Activated T-helper 2 cell treated with anti-CD3 and anti-CD28 coated beads, Interferon-gamma antibody, Interleukin-2, Interleukin-4, amounts not matched to agents 10 μg/mL and 5 μg/mL and 100 μg/mL, durations not matched to agents 14 hours and 24 hours and 36 hours (primary cell): ENCODE results near the gene NHLRC2. TPM values are rescaled to one million over a fixed set of nuclear protein-coding genes. Genes with fewer than 3 reads are reported as not detected.

Experiments
- DNase-seq: peaks from one replicate; pipeline ENCODE4 v3.0.0; 2021; ENCODE audit warnings: low spot score
- H3K27ac Mint-ChIP-seq: one replicate; pipeline ENCODE4 v1.8.0; 2021; ENCODE audit warnings: mixed read lengths
- H3K27me3 Mint-ChIP-seq: one replicate; pipeline ENCODE4 v1.8.0; 2021; ENCODE audit warnings: low read depth, mixed read lengths
- H3K36me3 Mint-ChIP-seq: one replicate; pipeline ENCODE4 v1.8.0; 2021; ENCODE audit warnings: low read depth, mixed read lengths
- H3K4me1 Mint-ChIP-seq: one replicate; pipeline ENCODE4 v1.8.0; 2021; ENCODE audit warnings: low read depth, mixed read lengths
- H3K4me3 Mint-ChIP-seq: one replicate; pipeline ENCODE4 v1.8.0; 2021; ENCODE audit warnings: low read depth, mild to moderate bottlenecking, moderate library complexity, mixed read lengths
- H3K9me3 Mint-ChIP-seq: one replicate; pipeline ENCODE4 v1.8.0; 2021; ENCODE audit warnings: mixed read lengths
- intact Hi-C: fragments of 100-400 bp; cut with micrococcal nuclease; formaldehyde crosslinking; loops from one replicate; pipeline ENCODE4 v1.15.1; 2023
- total RNA-seq: library from RNA; stranded (reverse); gene quantifications from 2 replicates; pipeline ENCODE4 v1.2.3, GENCODE V29; 2022

The NHLRC2 gene
- total RNA-seq, 1 donor from 2014 or later: 26.0 TPM

- no peaks in the 10 kb centered on the region for H3K27me3 Mint-ChIP-seq
- no peak overlapping the region for H3K27ac Mint-ChIP-seq
- no peak for DNase-seq
- H3K4me1 Mint-ChIP-seq: peaks cover 5% of the 10 kb centered on the region
- intact Hi-C loops: no loop called here
- no peaks in the 10 kb centered on the region for H3K9me3 Mint-ChIP-seq
- H3K4me3 Mint-ChIP-seq: no peak overlapping the region
- peaks cover 37% of the 10 kb centered on the region for H3K36me3 Mint-ChIP-seq
Measured at GRCh38 chr10:113897693-113898618, 43.5 kb downstream of the NHLRC2 start.

- intact Hi-C loops: no loop called here
- H3K27ac Mint-ChIP-seq: no peak overlapping the region
- peaks cover 5% of the 10 kb centered on the region for H3K4me1 Mint-ChIP-seq
- DNase-seq: no peak
- H3K36me3 Mint-ChIP-seq: peaks cover 51% of the 10 kb centered on the region
- no peaks in the 10 kb centered on the region for H3K9me3 Mint-ChIP-seq
- H3K27me3 Mint-ChIP-seq: no peaks in the 10 kb centered on the region
- H3K4me3 Mint-ChIP-seq: no peak overlapping the region
Measured at GRCh38 chr10:113899952-113900598, 45.6 kb downstream of the NHLRC2 start.

GRCh38 chr10:113905756-113906155, 51.3 kb downstream of the NHLRC2 start:
- H3K9me3 Mint-ChIP-seq: no peaks in the 10 kb centered on the region
- H3K4me1 Mint-ChIP-seq: peaks cover 5% of the 10 kb centered on the region
- H3K27me3 Mint-ChIP-seq: no peaks in the 10 kb centered on the region
- no peak for DNase-seq
- intact Hi-C loops: no loop called here
- H3K4me3 Mint-ChIP-seq: no peak overlapping the region
- peaks cover 51% of the 10 kb centered on the region for H3K36me3 Mint-ChIP-seq
- H3K27ac Mint-ChIP-seq: no peak overlapping the region

GRCh38 chr10:113907166-113907565, 52.7 kb downstream of the NHLRC2 start:
- Mint-ChIP-seq H3K27ac (no peak overlapping the region), H3K4me3 (no peak overlapping the region), H3K4me1 (no peaks in the 10 kb centered on the region), H3K9me3 (no peaks in the 10 kb centered on the region), H3K36me3 (peaks cover 47% of the 10 kb centered on the region), H3K27me3 (no peaks in the 10 kb centered on the region)
- DNase-seq: no peak
- intact Hi-C loops: no loop called here

- intact Hi-C loops: no loop called here
- H3K27me3 Mint-ChIP-seq: no peaks in the 10 kb centered on the region
- no peak overlapping the region for H3K27ac Mint-ChIP-seq
- H3K4me1 Mint-ChIP-seq: no peaks in the 10 kb centered on the region
- peaks cover 45% of the 10 kb centered on the region for H3K36me3 Mint-ChIP-seq
- no peak for DNase-seq
- H3K4me3 Mint-ChIP-seq: no peak overlapping the region
- no peaks in the 10 kb centered on the region for H3K9me3 Mint-ChIP-seq
Measured at GRCh38 chr10:113908236-113908635, 53.8 kb downstream of the NHLRC2 start.

GRCh38 chr10:113911113-113911512, 56.7 kb downstream of the NHLRC2 start:
- no peaks in the 10 kb centered on the region for H3K27me3 Mint-ChIP-seq
- intact Hi-C loops: no loop called here
- H3K9me3 Mint-ChIP-seq: no peaks in the 10 kb centered on the region
- H3K36me3 Mint-ChIP-seq: peaks cover 20% of the 10 kb centered on the region
- no peak overlapping the region for H3K27ac Mint-ChIP-seq
- DNase-seq: no peak
- peaks cover 5% of the 10 kb centered on the region for H3K4me1 Mint-ChIP-seq
- H3K4me3 Mint-ChIP-seq: no peak overlapping the region

GRCh38 chr10:113911839-113912238, 57.4 kb downstream of the NHLRC2 start:
- DNase-seq: no peak
- Mint-ChIP-seq H3K27ac (no peak overlapping the region), H3K9me3 (no peaks in the 10 kb centered on the region), H3K27me3 (no peaks in the 10 kb centered on the region), H3K4me1 (peaks cover 6% of the 10 kb centered on the region), H3K36me3 (peaks cover 20% of the 10 kb centered on the region), H3K4me3 (no peak overlapping the region)
- intact Hi-C loops: no loop called here

- DNase-seq: no peak
- H3K27me3 Mint-ChIP-seq: no peaks in the 10 kb centered on the region
- no peak overlapping the region for H3K27ac Mint-ChIP-seq
- peaks cover 16% of the 10 kb centered on the region for H3K36me3 Mint-ChIP-seq
- intact Hi-C loops: no loop called here
- H3K9me3 Mint-ChIP-seq: no peaks in the 10 kb centered on the region
- no peak overlapping the region for H3K4me3 Mint-ChIP-seq
- peaks cover 6% of the 10 kb centered on the region for H3K4me1 Mint-ChIP-seq
Measured at GRCh38 chr10:113912582-113912981, 58.1 kb downstream of the NHLRC2 start.

- no peaks in the 10 kb centered on the region for H3K27me3 Mint-ChIP-seq
Measured at GRCh38 chr10:113914956-113915355, 60.5 kb downstream of the NHLRC2 start.

GRCh38 chr10:113915540-113915939, 61.1 kb downstream of the NHLRC2 start:
- H3K27me3 Mint-ChIP-seq: peaks cover 3% of the 10 kb centered on the region
- H3K36me3 Mint-ChIP-seq: peaks cover 16% of the 10 kb centered on the region
- H3K4me1 Mint-ChIP-seq: peaks cover 6% of the 10 kb centered on the region
- no peak overlapping the region for H3K27ac Mint-ChIP-seq
- intact Hi-C loops: no loop called here
- no peaks in the 10 kb centered on the region for H3K9me3 Mint-ChIP-seq
- DNase-seq: no peak
- H3K4me3 Mint-ChIP-seq: no peak overlapping the region

More at GRCh38 chr10:113914956-113915355, 60.5 kb downstream of the NHLRC2 start:
- intact Hi-C loops: no loop called here
- Mint-ChIP-seq H3K36me3 (peaks cover 16% of the 10 kb centered on the region), H3K4me1 (peaks cover 6% of the 10 kb centered on the region), H3K9me3 (no peaks in the 10 kb centered on the region), H3K27ac (no peak overlapping the region), H3K4me3 (no peak overlapping the region)
- no peak for DNase-seq

GRCh38 chr10:113916053-113916452, 61.6 kb downstream of the NHLRC2 start:
- intact Hi-C loops: no loop called here
- H3K9me3 Mint-ChIP-seq: no peaks in the 10 kb centered on the region
- H3K27ac Mint-ChIP-seq: no peak overlapping the region
- no peak for DNase-seq
- H3K4me1 Mint-ChIP-seq: peaks cover 6% of the 10 kb centered on the region
- peaks cover 14% of the 10 kb centered on the region for H3K36me3 Mint-ChIP-seq
- peaks cover 3% of the 10 kb centered on the region for H3K27me3 Mint-ChIP-seq
- no peak overlapping the region for H3K4me3 Mint-ChIP-seq

GRCh38 chr10:113917636-113918035, 63.2 kb downstream of the NHLRC2 start:
- DNase-seq: no peak
- H3K27me3 Mint-ChIP-seq: peaks cover 7% of the 10 kb centered on the region
- no peak overlapping the region for H3K4me3 Mint-ChIP-seq
- H3K27ac Mint-ChIP-seq: no peak overlapping the region
- intact Hi-C loops: no loop called here
- H3K9me3 Mint-ChIP-seq: no peaks in the 10 kb centered on the region
- H3K36me3 Mint-ChIP-seq: peaks cover 9% of the 10 kb centered on the region
- peaks cover 6% of the 10 kb centered on the region for H3K4me1 Mint-ChIP-seq

GRCh38 chr10:113920114-113920513, 65.7 kb downstream of the NHLRC2 start:
- Mint-ChIP-seq H3K27me3 (peaks cover 27% of the 10 kb centered on the region), H3K36me3 (peaks cover 6% of the 10 kb centered on the region), H3K4me3 (no peak overlapping the region), H3K27ac (no peak overlapping the region), H3K4me1 (peaks cover 6% of the 10 kb centered on the region), H3K9me3 (peaks cover 5% of the 10 kb centered on the region)
- intact Hi-C loops: no loop called here
- DNase-seq: no peak
